ENCODE measurements around the gene SLC14A1. TPM values are rescaled to one million over a fixed set of nuclear protein-coding genes. Genes with fewer than 3 reads are reported as not detected.

SLC14A1 gene
- 1.3 TPM for total RNA-seq
- 1 to 10 TPM in 6 of 8 donors, under 1 TPM in 2; 0.75 to 2.2 (median 1.4) TPM for polyA plus RNA-seq (ENCODE audit: insufficient read depth in 1 of 8, insufficient read length in 8 of 8, low replicate concordance in 1 of 8)
- long read RNA-seq, donor 1, result 0 reads
- long read RNA-seq, donor 2, result 0 reads
- long read RNA-seq, donor 3, result 0 reads
- long read RNA-seq, donor 4, result 0 reads
- long read RNA-seq, donor 5, partial matches to known transcripts, result 0 of 1 reads
- long read RNA-seq, donor 5, other reads (novel, unspliced or antisense), result 0 of 1 reads
- long read RNA-seq, donor 6, result 0 reads
- long read RNA-seq, donor 7, result 0 reads
- long read RNA-seq, donor 8, result 0 reads
- long read RNA-seq, donor 9, result 0 reads
- long read RNA-seq, donor 10, result 0 reads
- long read RNA-seq, donor 11, result 0 reads

DNA sequence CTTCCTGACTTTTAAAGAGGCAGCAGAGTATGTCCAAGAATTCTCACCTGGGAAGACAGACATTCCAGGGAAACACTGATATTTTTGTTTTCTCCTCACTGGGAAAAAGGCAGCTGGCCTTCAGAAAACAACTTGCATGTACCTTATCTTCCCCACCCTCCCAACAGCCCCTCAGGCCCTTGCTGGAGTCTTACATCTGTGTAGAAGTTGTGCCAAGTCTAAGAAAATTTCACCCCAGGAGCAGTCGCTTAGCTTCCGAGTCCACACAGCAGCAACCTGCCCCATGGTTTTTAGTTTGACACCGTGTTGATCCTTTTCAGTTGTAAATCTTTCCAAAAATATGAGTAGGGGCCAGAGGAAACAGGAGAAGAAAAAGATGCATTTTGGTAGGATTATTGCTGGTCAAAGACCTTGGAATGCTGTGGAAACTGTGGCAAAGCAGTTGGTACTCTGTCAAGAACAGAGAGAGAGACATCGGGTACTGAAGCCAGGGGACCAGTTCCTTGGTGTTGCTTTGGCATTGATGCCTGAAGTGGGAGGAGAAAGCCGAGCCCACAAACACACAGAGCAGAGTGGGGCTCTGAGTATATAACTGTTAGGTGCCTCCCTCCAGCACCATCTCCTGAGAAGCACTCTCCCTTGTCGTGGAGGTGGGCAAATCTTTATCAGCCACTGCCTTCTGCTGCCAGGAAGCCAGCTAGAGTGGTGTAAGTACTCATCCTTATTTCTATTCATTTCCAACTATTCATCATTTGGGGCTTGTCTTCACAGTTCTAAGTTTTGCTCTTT lies at the start of gene SLC14A1:
Gene SLC14A1, plus strand, starts transcription at position 615 of the 789 bp plus-strand sequence. CDS start 6,140 bp downstream, outside the sequence.
- Histone ChIP-seq H3K4me3 (ENCODE audit: low read length) (no peak within 1 kb of the TSS), H3K9me3 (replicated peaks; ENCODE audit: control insufficient read depth, low read depth, low read length) (no peaks in the 10 kb centered on the region), H3K4me1 (ENCODE audit: control insufficient read depth, insufficient read depth, low read length) (no peaks in the 10 kb centered on the region), H3K27me3 (ENCODE audit: control insufficient read depth, insufficient read depth, low read length) (peaks cover 2% of the 10 kb centered on the region), H3K36me3 (ENCODE audit: control insufficient read depth, insufficient read depth, low read length) (no peaks in the 10 kb centered on the region), H3K27ac (ENCODE audit: low read length) (no peak within 1 kb of the TSS)
- no peak for DNase-seq
- WGBS (ENCODE audit: insufficient coverage), result 20% methylated on average over 2 of the region's 6 CpGs

DNA sequence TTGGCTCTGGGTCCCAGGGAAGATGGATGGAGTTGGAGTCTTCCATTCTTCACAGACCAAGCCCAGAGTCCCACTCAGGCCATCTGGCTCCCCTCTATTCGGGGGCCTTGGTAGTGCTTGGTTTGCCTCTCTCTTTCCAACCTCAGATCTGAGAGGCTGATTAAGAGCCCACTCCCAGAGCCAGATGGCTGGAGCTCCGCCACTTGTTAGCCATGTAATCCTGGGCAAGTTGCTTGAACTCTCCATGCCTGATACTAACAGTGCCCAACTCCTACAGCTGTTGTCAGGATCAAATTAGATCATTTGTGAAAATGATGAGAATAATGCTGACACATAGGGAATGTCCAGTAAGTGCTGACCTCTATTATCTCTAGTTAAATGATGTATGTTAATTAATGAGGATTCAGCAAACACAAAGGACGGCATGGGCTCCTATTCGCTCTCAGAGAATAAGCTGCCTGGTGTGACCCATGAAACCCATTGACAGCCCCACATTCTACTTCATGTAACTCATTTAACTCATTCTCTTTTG lies 46.6 kb upstream of the SLC14A1 start:
- Histone ChIP-seq H3K27ac (ENCODE audit: low read length) (no peak overlapping the region), H3K9me3 (replicated peaks; ENCODE audit: control insufficient read depth, low read depth, low read length) (no peaks in the 10 kb centered on the region), H3K27me3 (ENCODE audit: control insufficient read depth, insufficient read depth, low read length) (no peaks in the 10 kb centered on the region), H3K36me3 (ENCODE audit: control insufficient read depth, insufficient read depth, low read length) (no peaks in the 10 kb centered on the region), H3K4me1 (ENCODE audit: control insufficient read depth, insufficient read depth, low read length) (no peaks in the 10 kb centered on the region), H3K4me3 (ENCODE audit: low read length) (no peak overlapping the region)
- peak; percentile 27 for DNase-seq
- 100% methylated on average over 1 of the region's 4 CpGs for WGBS (ENCODE audit: insufficient coverage)

DNA sequence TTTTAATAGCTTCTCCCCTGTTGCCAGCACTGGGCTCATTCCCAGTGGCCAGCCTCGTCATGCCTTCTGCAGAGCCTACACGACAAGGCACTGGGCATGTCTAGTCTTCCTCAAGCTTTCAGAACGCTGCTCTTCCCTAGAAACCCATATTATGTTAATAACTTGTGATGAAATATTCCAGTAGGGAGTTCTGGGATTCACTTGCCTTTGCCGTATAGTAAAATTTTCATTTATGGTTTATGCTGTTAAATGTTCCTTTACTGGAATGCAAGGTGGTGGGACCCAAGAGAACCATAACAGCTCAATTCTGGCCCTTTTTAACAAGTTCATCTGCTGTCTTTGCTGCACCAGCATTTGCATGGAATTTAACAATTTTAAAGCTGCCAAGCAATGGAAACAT lies 45.5 kb upstream of the SLC14A1 start:
- no peak for DNase-seq
- no CpG with 5 or more reads among the region's 4 CpGs for WGBS (ENCODE audit: insufficient coverage)
- Histone ChIP-seq H3K27me3 (ENCODE audit: control insufficient read depth, insufficient read depth, low read length) (no peaks in the 10 kb centered on the region), H3K4me3 (ENCODE audit: low read length) (no peak overlapping the region), H3K27ac (ENCODE audit: low read length) (no peak overlapping the region), H3K36me3 (ENCODE audit: control insufficient read depth, insufficient read depth, low read length) (no peaks in the 10 kb centered on the region), H3K9me3 (replicated peaks; ENCODE audit: control insufficient read depth, low read depth, low read length) (no peaks in the 10 kb centered on the region), H3K4me1 (ENCODE audit: control insufficient read depth, insufficient read depth, low read length) (no peaks in the 10 kb centered on the region)

DNA sequence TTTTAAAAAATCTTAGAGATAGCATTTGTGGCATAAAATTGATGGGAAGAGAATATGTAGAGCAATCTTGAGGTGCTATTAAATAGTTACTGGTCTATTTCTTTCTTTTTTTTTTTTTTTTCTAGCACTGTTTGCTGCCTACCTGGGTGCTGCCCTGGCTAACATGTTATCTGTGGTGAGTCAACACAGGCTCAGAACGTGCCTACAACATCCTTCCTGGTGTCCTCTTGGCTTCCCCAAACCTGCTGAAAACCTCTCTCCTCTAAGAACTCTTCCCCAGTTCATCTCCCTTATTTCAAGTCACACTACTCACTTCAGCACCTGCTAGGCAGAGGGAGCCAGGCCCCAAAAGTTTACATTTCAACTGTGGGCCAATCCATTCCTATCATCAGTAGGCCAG lies 45.1 kb upstream of the SLC14A1 start:
- Histone ChIP-seq H3K27me3 (ENCODE audit: control insufficient read depth, insufficient read depth, low read length) (no peaks in the 10 kb centered on the region), H3K27ac (ENCODE audit: low read length) (no peak overlapping the region), H3K4me3 (ENCODE audit: low read length) (no peak overlapping the region), H3K36me3 (ENCODE audit: control insufficient read depth, insufficient read depth, low read length) (no peaks in the 10 kb centered on the region), H3K9me3 (replicated peaks; ENCODE audit: control insufficient read depth, low read depth, low read length) (no peaks in the 10 kb centered on the region), H3K4me1 (ENCODE audit: control insufficient read depth, insufficient read depth, low read length) (no peaks in the 10 kb centered on the region)
- 67% methylated on average over 1 of the region's 1 CpG for WGBS (ENCODE audit: insufficient coverage)
- DNase-seq, result no peak

DNA sequence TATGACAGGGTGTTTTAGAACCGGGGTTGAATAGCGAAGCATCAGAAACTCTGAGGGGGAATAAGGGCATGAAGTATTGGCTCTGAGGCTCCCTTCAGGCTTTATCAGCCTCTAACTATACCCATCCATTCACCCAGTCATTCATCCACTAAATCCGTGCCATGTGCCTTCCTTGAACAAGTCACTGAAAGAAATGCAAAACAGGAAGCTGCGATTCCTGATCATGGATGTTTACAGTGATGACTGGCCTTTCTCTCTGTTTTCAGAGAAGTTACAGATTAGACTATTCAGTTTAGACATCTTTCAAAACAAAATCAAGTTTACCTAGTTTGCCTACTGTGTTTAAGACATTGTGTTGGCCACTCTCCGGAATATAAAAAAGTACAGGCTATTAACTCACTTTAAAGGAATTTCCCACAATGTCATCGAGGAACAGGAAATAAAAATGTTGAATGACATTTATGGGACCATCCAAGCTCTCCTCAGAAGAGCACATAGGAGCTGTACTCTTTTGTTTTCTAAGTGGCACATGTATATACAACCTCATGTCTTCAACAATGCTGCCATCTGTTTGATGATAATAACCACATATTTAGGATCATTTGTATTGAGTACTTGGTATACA lies 43.8 kb upstream of the SLC14A1 start:
- H3K36me3 ChIP-seq (ENCODE audit: control insufficient read depth, insufficient read depth, low read length), result no peaks in the 10 kb centered on the region
- no peaks in the 10 kb centered on the region for H3K9me3 ChIP-seq (replicated peaks; ENCODE audit: control insufficient read depth, low read depth, low read length)
- H3K27me3 ChIP-seq (ENCODE audit: control insufficient read depth, insufficient read depth, low read length), result no peaks in the 10 kb centered on the region
- no peak for DNase-seq
- WGBS (ENCODE audit: insufficient coverage), result 100% methylated on average over 1 of the region's 6 CpGs
- H3K4me3 ChIP-seq (ENCODE audit: low read length), result no peak overlapping the region
- H3K4me1 ChIP-seq (ENCODE audit: control insufficient read depth, insufficient read depth, low read length), result no peaks in the 10 kb centered on the region
- H3K27ac ChIP-seq (ENCODE audit: low read length), result no peak overlapping the region

DNA sequence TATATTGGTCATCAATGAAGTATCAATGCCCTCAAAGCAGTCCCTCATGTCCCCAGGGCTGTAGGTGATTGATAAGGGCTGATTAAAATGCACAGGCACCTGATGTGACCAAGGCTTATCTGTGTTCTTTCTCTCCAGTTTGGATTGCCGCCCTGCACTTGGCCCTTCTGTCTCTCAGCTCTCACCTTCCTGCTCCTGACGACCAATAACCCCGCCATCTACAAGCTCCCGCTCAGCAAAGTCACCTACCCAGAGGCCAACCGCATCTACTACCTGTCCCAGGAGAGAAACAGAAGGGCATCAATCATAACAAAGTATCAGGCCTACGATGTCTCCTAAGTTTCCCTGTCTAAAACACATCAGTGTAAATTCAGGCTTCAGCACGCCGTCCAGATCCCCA lies 41.8 kb upstream of the SLC14A1 start:
- 85% methylated on average over 8 of the region's 8 CpGs for WGBS (ENCODE audit: insufficient coverage)
- H3K36me3 ChIP-seq (ENCODE audit: control insufficient read depth, insufficient read depth, low read length), result no peaks in the 10 kb centered on the region
- no peak for DNase-seq

DNA sequence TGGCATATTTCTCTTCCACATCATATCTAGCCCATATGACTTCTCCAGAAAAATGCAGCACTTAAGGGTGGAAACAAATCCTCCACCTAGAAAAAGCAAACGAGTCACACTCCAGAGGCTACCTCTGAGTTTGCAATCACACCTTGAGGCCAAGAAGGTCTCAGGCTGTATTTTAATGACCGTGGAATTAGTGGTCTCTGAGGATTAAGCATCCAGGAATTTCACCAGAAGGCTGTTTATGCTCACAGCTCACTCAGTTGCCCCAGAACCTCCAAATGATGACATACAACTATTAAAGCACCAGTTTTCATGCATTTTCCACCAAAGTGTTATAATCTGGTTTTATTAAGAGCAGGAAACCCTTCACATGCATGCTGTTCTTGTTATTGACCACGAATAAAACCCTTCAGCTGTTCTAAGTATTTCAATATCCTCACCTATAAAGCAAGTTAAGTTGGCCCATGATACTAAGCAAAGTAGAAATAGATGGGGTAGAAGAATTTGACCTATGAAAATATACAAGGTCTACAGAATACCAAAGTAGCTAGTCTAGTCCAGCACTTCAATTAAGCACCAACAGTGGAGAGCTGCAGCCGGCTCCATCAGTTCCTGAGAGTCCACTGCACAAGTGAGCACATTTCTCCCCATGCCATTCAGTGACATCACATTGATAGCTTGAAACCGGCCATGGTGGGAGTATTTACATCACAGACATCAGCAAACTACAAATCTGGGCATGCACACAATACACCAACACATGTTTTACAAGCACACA lies 39.5 kb upstream of the SLC14A1 start:
- peaks cover 14% of the 10 kb centered on the region for H3K4me1 ChIP-seq (ENCODE audit: control insufficient read depth, insufficient read depth, low read length)
- WGBS (ENCODE audit: insufficient coverage), result no CpG with 5 or more reads among the region's 5 CpGs

More for the DNA sequence above, 41.8 kb upstream of the SLC14A1 start:
- H3K27me3 ChIP-seq (ENCODE audit: control insufficient read depth, insufficient read depth, low read length), result no peaks in the 10 kb centered on the region
- H3K4me3 ChIP-seq (ENCODE audit: low read length), result no peak overlapping the region
- H3K9me3 ChIP-seq (replicated peaks; ENCODE audit: control insufficient read depth, low read depth, low read length), result no peaks in the 10 kb centered on the region
- no peak overlapping the region for H3K27ac ChIP-seq (ENCODE audit: low read length)
- peaks cover 4% of the 10 kb centered on the region for H3K4me1 ChIP-seq (ENCODE audit: control insufficient read depth, insufficient read depth, low read length)

DNA sequence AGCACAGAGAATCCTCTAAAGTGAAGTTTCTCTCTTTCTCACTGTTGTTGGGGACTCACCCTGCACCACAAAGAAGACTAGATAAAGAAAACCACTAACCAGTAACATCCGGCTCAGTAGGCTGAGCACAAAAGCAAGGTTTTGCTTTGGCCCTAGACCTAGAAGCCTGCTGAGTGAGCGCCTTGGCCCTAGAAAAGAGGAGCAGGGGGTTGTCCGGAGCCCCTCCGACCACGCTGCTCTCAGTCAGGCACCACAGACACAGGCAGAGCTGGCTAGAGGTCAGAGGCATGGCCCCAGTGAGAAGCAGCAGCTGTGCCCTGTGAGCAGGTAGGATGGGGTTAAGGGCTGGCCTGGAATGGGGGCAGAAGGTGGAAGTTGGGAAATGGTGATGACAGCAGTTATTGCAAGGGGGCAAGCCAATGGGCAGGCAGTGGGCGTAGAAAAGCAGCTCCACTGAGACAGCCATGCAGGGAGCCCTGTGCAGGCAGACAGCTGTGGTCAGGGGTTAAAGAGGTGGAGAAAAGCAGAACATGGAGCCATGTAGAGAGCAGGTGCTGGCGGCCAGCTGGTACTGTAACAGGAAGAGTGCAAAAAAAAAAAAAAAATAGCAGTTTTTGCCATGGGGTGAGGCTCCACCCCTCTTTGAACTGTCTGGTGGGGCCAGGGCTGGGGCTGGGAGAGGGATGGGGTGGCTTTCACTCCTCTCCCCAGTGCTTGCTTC lies 36.9 kb upstream of the SLC14A1 start:
- Histone ChIP-seq H3K4me3 (ENCODE audit: low read length) (no peak overlapping the region), H3K27ac (ENCODE audit: low read length) (no peak overlapping the region), H3K27me3 (ENCODE audit: control insufficient read depth, insufficient read depth, low read length) (no peaks in the 10 kb centered on the region), H3K9me3 (replicated peaks; ENCODE audit: control insufficient read depth, low read depth, low read length) (no peaks in the 10 kb centered on the region), H3K4me1 (ENCODE audit: control insufficient read depth, insufficient read depth, low read length) (peaks cover 14% of the 10 kb centered on the region), H3K36me3 (ENCODE audit: control insufficient read depth, insufficient read depth, low read length) (no peaks in the 10 kb centered on the region)
- whole genome bisulfite sequencing (ENCODE audit: insufficient coverage), result 52% methylated on average over 7 of the region's 7 CpGs
- peak; percentile 39 for DNase-seq

More for the DNA sequence above, 39.5 kb upstream of the SLC14A1 start:
- Histone ChIP-seq H3K27me3 (ENCODE audit: control insufficient read depth, insufficient read depth, low read length) (no peaks in the 10 kb centered on the region), H3K27ac (ENCODE audit: low read length) (no peak overlapping the region), H3K4me3 (ENCODE audit: low read length) (no peak overlapping the region), H3K36me3 (ENCODE audit: control insufficient read depth, insufficient read depth, low read length) (no peaks in the 10 kb centered on the region), H3K9me3 (replicated peaks; ENCODE audit: control insufficient read depth, low read depth, low read length) (no peaks in the 10 kb centered on the region)
- DNase-seq, result no peak

DNA sequence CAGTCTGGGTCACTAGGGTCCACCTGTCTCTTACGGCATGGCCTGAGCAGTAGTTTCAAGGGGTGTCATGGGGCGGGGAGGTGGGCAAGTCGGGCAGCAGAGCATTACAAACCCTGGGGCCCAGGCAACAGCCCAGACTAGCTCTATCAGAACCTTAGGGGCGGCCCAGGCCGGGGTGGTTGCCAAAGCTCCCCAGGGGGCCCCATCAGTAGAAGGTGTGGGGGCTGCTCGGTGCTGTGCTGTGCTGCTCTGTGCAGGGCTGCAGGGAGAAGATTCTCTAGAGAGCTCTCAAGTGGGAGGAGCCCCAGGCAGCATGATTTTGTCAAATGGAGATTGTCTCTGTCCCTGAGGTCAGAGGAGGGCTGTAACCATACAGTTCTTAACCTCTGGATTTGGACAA lies 36.4 kb upstream of the SLC14A1 start:
- Histone ChIP-seq H3K27ac (ENCODE audit: low read length) (no peak overlapping the region), H3K9me3 (replicated peaks; ENCODE audit: control insufficient read depth, low read depth, low read length) (no peaks in the 10 kb centered on the region), H3K27me3 (ENCODE audit: control insufficient read depth, insufficient read depth, low read length) (no peaks in the 10 kb centered on the region), H3K4me3 (ENCODE audit: low read length) (no peak overlapping the region), H3K4me1 (ENCODE audit: control insufficient read depth, insufficient read depth, low read length) (peaks cover 14% of the 10 kb centered on the region), H3K36me3 (ENCODE audit: control insufficient read depth, insufficient read depth, low read length) (no peaks in the 10 kb centered on the region)
- 6% methylated on average over 2 of the region's 6 CpGs for WGBS (ENCODE audit: insufficient coverage)
- DNase-seq, result no peak
